Thyroid gland (tissue), 4 donors: ENCODE data around the gene TNFSF9. TPM values are rescaled to one million over a fixed set of nuclear protein-coding genes. Genes with fewer than 3 reads are reported as not detected.

Experiments
- DNase-seq, 2 donors: peaks; one replicate each; pipeline ENCODE4 v3.0.0-alpha.2; 2019
- H3K27ac ChIP-seq, 3 donors: fragments of 200-600 bp; sonication (generic); 1 replicate in 2 of 3; 2 replicates in 1 of 3; pipeline ENCODE4 v1.5.1; 2016 to 2019; ENCODE audit warnings: mild to moderate bottlenecking in 1 of 3, moderate library complexity in 1 of 3
- H3K27me3 ChIP-seq: fragments of 200-600 bp; sonication (generic); one replicate; pipeline ENCODE4 v1.5.1; 2019
- H3K36me3 ChIP-seq, 2 donors: fragments of 200-600 bp; sonication (generic); one replicate each; pipeline ENCODE4 v1.5.1; 2016 to 2019
- H3K4me1 ChIP-seq, 2 donors: fragments of 200-600 bp; sonication (generic); one replicate each; pipeline ENCODE4 v1.5.1; 2017 to 2019
- H3K4me3 ChIP-seq, 3 donors: fragments of 200-600 bp; sonication (generic); replicated peaks in 1 of 3; 1 replicate in 2 of 3; 2 replicates in 1 of 3; pipeline ENCODE4 v1.5.1; 2016; ENCODE audit warnings: mild to moderate bottlenecking in 1 of 3
- H3K9me3 ChIP-seq: fragments of 200-600 bp; sonication (generic); one replicate; pipeline ENCODE4 v1.5.1; 2017
- CTCF ChIP-seq, 6 experiments: fragments of 200-600 bp in 3 of 6; fragments of 450-650 bp in 3 of 6; sonication (generic) in 3 of 6; IDR thresholded peaks; one replicate each; pipeline ENCODE4 v1.5.1; 2016 to 2019; ENCODE audit warnings: antibody characterized with exemption in 6 of 6, mild to moderate bottlenecking in 2 of 6, inconsistent platforms in 1 of 6, moderate library complexity in 1 of 6
- POLR2A ChIP-seq, 2 donors: fragments of 450-650 bp; IDR thresholded peaks; one replicate each; pipeline ENCODE4 v1.6.1; 2017; ENCODE audit warnings: antibody characterized with exemption in 2 of 2, mild to moderate bottlenecking in 2 of 2, moderate library complexity in 1 of 2
- WGBS, 2 donors: methylation state at CpG; one replicate each; pipeline ENCODE4 v1.1.5; 2017; 5-methylcytosine and 5-hydroxymethylcytosine counted together
- intact Hi-C: fragments of 100-400 bp; cut with DNase I; formaldehyde crosslinking; loops from one replicate; pipeline ENCODE4 v1.15.1; 2023
- total RNA-seq, 4 donors: library from RNA; depleted of rRNA; stranded (reverse); fragments of >200 nt; gene quantifications; one replicate each; pipeline ENCODE4 v1.2.3, GENCODE V29; 2016

Gene TNFSF9
- total RNA-seq, 4 donors from 2014 or later = 0.45 to 0.54 TPM; not detected in 2

- Histone ChIP-seq H3K4me3 (peak overlapping the region in 2 of 3 donors; percentile 21 to 42), H3K27me3 (no peaks in the 10 kb centered on the region), H3K36me3 (no peaks in the 10 kb centered on the region), H3K9me3 (no peaks in the 10 kb centered on the region), H3K27ac (peak overlapping the region in 2 of 3 donors; percentile 31 to 53), H3K4me1 (peaks cover 0 to 3% of the 10 kb centered on the region in 2 donors)
- intact Hi-C loops = loop anchor here (5.0 kb wide), 1 partner anchor 116 kb away; no protein-coding TSS in a partner anchor
- TF ChIP-seq CTCF (IDR thresholded peaks at IDR 0.05) (no peak), POLR2A (IDR thresholded peaks at IDR 0.05) (no peak)
- peak; percentile 82 to 86 for DNase-seq
- 2 to 3% methylated on average over 19 to 25 of the region's 26 CpGs for WGBS, 2 donors
These were observed 14.7 kb upstream of the TNFSF9 start for GRCh38 chr19:6516018-6516658.

GRCh38 chr19:6516659-6517291, 14.1 kb upstream of the TNFSF9 start:
- peak overlapping the region in 2 of 3 donors; percentile 31 to 53 for H3K27ac ChIP-seq
- intact Hi-C loops = loop anchor here (5.0 kb wide), 1 partner anchor 116 kb away; no protein-coding TSS in a partner anchor
- peak overlapping the region in 2 of 3 donors; percentile 21 to 42 for H3K4me3 ChIP-seq
- H3K27me3 ChIP-seq = no peaks in the 10 kb centered on the region
- WGBS, 2 donors = 0 to 1% methylated on average over 1 to 26 of the region's 38 CpGs
- no peaks in the 10 kb centered on the region for H3K36me3 ChIP-seq
- DNase-seq = peak; percentile 83 to 90
- H3K9me3 ChIP-seq = no peaks in the 10 kb centered on the region
- TF ChIP-seq CTCF (IDR thresholded peaks at IDR 0.05) = peak; percentile 76 to 97 (median 88)
- TF ChIP-seq POLR2A (IDR thresholded peaks at IDR 0.05) = no peak
- H3K4me1 ChIP-seq = peaks cover 0 to 3% of the 10 kb centered on the region in 2 donors

GRCh38 chr19:6518145-6518911, 12.5 kb upstream of the TNFSF9 start:
- DNase-seq = no peak
- 39 to 53% methylated on average over 14 of the region's 14 CpGs for WGBS, 2 donors
- TF ChIP-seq CTCF (IDR thresholded peaks at IDR 0.05) = no peak
- no peak for TF ChIP-seq POLR2A (IDR thresholded peaks at IDR 0.05)
- Histone ChIP-seq H3K36me3 (no peaks in the 10 kb centered on the region), H3K4me3 (no peak overlapping the region), H3K27ac (no peak overlapping the region), H3K4me1 (peaks cover 0 to 3% of the 10 kb centered on the region in 2 donors), H3K27me3 (no peaks in the 10 kb centered on the region), H3K9me3 (no peaks in the 10 kb centered on the region)
- intact Hi-C loops = loop anchor here (5.0 kb wide), 1 partner anchor 114 kb away; no protein-coding TSS in a partner anchor

DNA sequence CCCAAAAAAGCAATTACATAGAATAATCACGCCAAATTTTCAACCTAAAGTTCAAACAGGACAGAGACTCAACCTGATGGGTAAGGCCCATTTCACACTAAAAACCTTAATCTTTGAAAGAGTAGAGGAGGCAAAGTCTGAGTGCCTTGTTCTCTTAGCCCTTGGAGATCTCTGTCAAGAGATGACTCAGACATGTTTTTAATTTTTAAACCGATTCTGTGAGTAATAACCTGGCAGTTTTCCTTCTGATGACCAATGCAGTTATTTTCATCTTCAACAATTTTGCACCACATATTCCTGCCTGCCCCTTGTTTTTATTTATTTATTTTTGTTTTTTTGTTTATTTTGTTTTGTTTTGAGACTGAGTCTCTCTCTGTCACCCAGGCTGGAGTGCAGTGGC, 11.5 kb upstream of the TNFSF9 start:
- Histone ChIP-seq H3K27me3 (no peaks in the 10 kb centered on the region), H3K4me1 (peaks cover 0 to 3% of the 10 kb centered on the region in 2 donors), H3K4me3 (no peak overlapping the region), H3K27ac (no peak overlapping the region), H3K36me3 (no peaks in the 10 kb centered on the region), H3K9me3 (no peaks in the 10 kb centered on the region)
- TF ChIP-seq CTCF (IDR thresholded peaks at IDR 0.05) = no peak
- no peak for TF ChIP-seq POLR2A (IDR thresholded peaks at IDR 0.05)
- intact Hi-C loops = loop anchor here (5.0 kb wide), 1 partner anchor 113 kb away; no protein-coding TSS in a partner anchor
- 69 to 77% methylated on average over 2 of the region's 2 CpGs for WGBS, 2 donors
- DNase-seq = no peak
